Stimulated activated CD8-positive, alpha-beta memory T cell treated with anti-CD3 and anti-CD28 coated beads, Interleukin-12 subunit alpha, Interleukin-12 subunit beta, amount 100 ng/mL, for 4 hours (primary cell): ENCODE data around the gene ADAMTS2.

Source experiments
- DNase-seq: peaks from one replicate; pipeline ENCODE4 v3.0.0-alpha.2; 2020; ENCODE audit warnings: low read depth

The ADAMTS2 gene

GRCh38 chr5:179139111-179139935 is 205.9 kb downstream of the ADAMTS2 start:
- no peak for DNase-seq

DNA sequence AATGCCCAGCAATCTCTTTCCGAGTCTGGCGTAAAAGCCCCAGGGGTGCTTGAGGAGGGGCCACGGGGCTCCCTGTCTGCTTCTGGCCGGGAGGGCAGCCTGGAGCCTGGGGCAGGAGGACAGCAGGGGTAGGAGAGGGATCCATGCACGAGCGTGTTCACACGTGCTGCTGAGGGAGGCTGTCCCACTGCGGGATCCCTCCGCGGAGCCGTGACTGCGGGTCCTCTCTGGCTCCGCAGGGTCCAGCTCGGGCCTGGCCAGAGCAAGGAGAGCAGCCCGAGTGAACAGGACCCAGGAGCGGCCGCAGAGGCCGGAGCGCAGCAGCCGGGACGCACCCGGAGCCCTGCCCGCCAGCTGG is 206.7 kb downstream of the ADAMTS2 start:
- no peak for DNase-seq

DNA sequence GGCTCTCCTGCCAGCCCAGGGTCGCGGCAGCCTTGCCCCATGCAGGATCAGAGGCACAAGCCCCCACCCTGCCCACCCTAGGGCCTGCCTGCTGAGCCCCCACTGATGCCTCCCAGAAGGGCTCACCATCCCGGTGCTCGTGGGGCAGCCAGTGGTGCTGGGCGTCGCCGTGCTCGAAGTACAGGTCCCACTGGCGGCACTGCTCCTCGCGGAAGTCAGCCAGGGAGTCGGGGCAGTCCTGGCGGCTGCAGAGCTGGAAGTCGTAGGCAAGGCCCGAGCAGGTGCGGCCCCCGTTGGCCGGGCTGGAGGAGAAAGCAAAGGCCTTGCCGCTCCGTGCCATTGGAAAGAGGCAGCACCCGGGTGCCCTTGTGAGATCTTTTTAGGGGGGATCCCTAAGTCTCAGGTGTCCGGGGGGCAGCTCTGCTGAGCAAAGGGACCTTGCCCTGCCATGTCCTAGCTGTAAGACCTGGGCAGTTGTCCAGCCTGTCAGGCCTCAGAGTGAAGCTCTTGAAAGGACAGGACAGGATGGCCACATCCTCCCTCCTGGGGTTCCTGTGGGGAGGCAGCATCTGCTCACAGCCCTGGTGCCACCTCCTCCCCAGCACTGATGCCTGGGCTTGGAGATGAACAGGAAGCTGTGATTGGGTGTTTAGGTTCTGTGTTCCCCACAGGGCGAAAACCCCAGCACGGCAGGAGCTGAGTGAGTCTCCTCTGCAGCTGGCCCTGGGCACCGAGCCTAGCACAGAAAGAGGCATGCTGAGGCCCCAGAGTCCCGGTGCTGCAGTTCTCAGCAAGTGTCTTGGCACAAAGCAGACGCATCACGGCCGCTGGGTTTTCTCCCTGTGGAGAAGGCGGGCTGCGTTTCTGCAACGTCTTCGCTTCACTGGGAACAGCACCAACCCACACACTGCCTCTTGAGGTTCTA is 207.4 kb downstream of the ADAMTS2 start:
- no peak for DNase-seq

DNA sequence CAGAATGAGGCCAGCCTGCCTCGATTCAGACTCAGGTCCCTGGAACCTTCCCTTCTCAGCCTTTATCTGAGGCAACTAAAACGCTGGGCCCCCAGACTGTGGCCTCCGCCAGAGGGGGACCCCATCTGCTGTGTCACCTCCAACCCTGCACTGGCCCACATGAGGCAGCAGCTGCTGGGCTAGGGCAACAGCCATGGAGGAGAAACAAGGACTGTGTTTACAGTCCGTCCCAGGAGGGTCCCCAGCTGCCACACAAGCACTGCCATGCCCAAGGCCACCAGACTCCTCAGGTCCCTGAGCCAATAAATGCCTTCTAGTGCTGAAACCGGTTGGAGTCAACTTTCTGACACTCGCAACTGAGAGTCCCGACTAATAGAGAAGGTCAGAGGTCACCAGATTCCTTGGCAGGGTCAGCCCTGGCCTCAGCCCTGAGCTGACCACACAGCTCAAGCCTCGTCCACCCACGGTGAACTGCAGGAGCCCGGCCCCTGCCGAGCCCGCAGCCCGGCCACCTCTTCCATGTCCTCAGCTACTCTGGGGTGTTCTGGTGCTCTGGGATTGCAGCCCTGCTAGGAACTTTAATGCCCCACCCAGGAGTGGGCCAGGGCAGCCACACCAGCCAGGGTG is 208.1 kb downstream of the ADAMTS2 start:
- DNase-seq, result no peak

DNA sequence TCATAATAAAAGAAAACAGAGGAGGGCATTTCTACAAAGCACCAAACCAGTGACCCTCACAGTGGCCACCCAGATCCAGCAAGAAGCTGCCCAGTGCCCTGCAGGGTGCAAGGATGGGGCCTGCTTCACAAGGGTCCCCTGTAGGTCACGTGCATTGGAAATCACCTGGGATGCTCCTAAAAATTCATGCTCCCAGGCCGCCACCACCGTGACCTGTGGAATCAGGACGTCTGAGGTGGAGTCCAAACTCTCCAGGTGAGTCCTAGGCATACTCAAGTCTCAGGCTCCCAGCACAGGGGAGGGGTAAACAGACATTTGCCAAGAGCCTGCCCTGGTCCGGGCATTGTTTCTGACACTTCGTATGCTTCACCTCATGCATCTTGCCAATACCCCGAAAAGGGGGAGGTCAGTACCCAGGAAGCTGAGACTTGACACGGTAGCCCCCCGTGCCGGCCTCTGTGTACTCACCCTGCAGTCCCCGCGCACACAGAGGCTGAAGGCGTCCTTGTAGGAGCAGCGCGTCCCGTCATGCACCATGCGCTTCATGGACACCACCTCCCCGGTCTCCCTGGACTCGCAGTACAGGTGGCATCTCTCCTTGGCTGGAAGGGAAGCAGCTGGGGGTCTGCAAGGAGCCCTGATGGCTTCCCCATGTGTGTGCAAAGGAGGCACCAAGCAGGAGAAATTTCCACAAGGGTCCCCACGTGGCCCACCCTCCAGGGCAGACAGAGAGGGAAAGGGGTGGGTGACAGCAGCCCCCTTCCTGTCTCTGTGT is 209.6 kb downstream of the ADAMTS2 start:
- no peak for DNase-seq

DNA sequence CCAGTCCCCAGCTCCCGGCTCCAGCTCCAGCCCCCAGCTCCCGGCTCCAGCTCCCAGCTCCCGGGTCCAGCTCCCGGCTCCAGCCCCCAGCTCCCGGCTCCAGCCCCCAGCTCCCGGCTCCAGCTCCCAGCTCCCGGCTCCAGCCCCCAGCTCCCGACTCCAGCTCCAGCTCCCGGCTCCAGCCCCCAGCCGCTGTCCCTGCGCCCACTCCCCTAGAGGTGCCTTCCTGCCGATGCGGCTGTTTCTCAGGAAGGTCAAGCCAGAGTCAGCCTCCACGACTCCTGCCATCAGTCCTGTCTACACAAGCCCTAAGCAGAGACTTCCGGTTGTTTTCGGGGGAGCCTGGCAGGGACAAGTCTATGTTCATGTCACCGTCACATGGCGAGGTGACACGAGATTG is 210.3 kb downstream of the ADAMTS2 start:
- no peak for DNase-seq

- no peak for DNase-seq
Measured at GRCh38 chr5:179134511-179134910, 210.8 kb downstream of the ADAMTS2 start.

- DNase-seq, result no peak
Measured at GRCh38 chr5:179132586-179133355, 212.5 kb downstream of the ADAMTS2 start.

GRCh38 chr5:179131886-179132585 is 213.2 kb downstream of the ADAMTS2 start:
- DNase-seq, result no peak

DNA sequence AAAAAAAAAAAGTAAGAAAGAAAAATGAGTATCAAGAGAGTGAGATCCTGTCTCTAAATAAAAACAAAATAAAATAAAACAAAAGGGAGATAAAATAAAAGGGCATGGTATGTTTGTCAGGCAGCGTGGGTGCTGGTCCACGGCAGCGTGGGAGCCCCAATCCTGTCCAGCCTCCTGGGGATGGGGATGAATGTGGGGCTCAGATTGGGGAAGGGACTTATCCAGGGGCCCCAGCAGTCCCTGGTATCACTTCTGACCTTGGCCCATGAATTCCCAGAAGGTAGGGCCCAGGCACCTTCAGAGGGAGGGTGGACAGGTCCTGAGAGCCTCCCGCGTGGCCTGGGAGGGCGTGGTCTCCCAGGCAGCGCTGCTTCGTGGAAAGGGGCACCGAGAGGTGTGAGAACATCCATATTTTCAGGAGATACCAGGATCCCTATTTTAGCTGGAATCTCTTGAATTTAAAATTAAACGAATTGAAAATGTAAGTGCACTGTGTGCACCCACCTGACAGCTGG is 213.9 kb downstream of the ADAMTS2 start:
- no peak for DNase-seq

DNA sequence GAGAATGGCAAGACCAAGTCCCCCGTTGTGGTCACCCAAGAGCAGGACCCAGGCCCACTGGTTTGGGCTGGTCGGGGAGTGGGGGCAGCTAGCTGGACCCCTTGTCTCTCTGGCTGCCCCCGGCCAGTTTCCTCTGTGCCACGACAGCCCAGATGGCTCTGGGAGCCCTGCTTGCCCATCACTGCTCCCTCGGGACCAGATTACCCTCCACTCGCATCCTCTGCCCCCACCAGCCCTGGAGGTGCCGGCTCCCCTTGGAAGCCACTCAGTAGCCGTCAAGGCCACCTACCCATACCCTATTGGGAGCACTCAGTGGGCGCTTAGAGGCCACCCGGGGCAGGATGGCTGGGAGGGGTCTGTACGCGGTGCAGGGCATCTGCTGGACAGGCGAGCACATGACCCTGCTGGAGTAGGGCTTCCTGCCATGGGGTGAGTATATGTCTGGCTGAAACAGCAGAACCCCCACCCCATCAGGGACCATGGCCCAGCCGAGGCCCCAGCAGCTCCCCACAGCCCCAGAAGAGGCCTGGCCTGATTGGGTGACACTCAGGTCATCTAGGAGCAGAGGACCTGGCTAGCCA is 215.1 kb downstream of the ADAMTS2 start:
- DNase-seq, result no peak

- DNase-seq, result no peak
Measured at GRCh38 chr5:179129607-179130071, 215.6 kb downstream of the ADAMTS2 start.

GRCh38 chr5:179128976-179129375 is 216.3 kb downstream of the ADAMTS2 start:
- DNase-seq, result no peak

DNA sequence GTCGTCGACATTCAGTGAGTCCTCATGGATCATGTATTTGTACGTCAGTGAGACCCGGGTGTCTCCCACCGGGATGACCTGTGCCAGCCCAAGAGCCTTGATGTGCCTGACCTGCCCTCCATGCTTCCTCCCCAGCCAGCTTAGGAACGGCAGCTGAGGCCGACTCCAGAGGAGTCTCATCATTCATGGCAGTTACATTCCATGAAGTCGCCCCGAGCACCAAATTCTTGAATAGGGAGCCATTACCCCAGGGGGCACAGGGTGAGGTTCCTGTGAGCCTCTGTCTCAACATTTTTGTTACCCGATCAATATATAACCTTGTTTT is 217.3 kb downstream of the ADAMTS2 start:
- no peak for DNase-seq

GRCh38 chr5:179127136-179128040 is 217.9 kb downstream of the ADAMTS2 start:
- DNase-seq, result no peak

DNA sequence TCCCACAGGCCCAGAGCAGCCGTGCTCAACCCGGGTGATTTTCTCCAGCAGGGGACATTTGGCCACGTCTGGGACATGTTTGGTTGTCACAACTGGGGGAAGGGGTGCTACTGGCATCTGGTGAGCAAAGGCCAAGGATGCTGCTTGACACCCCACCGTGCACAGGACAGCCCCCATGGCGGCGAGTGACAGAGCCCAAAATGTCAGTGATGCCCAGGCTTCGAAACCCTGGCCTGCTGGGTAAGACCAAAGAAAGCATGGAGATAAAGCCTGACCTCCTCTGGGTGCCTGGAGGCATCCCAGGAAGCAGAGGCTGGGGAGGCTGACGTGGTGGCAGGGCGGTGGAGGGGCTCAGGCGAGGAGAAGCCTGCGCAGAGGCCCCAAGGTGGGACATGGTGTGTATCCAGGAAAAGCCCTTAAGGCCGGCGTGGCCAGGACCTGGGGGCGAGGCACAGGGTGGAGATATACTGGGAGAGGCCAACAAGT is 218.7 kb downstream of the ADAMTS2 start:
- DNase-seq, result no peak

DNA sequence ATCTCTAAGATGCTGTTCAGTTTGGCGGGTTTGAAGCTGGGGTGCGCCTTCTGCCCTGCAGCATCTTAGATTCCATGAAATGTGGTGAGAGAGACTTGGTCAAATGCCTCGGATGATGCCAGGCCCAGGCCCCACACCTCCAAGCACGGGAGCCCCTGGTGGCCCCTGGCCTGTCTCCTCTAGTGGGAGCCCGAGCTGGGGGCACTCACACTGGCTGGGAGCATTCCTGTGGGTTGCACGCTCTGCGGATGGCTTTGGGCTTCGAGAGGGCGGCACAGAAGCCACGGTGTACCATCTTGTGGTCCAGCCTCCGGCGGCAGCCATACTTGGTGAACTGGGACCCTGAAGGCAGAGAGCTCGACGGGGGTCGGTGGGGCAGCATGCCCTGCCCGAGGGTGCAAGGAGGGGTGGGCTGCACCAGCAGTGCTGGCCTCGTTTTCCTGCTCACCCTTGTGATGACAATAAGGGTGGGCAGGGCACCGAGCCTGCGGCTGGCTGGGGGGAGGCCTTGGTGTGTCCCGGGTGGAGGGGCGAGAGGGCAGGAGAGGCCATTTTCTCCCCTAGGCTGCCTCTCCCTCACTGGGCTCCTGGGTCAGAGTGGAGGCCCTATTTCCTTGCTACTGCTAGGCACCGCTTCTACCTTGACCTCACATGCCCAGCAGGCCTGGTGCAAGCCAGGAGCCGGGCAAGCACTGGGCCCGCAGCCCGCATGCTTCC is 219.3 kb downstream of the ADAMTS2 start:
- DNase-seq, result no peak
